Lower leg skin (tissue), 4 donors: ENCODE results near the gene APBA2. TPM values are rescaled to one million over a fixed set of nuclear protein-coding genes. Genes with fewer than 3 reads are reported as not detected.

ENCODE experiments used
- DNase-seq, 2 donors: peaks; one replicate each; pipeline ENCODE4 v3.0.0-alpha.2; 2019; ENCODE audit warnings: low spot score in 2 of 2
- H3K4me3 ChIP-seq: fragments of 200-600 bp; sonication (generic); 2 replicates; pipeline ENCODE4 v1.5.1; 2017; ENCODE audit warnings: mild to moderate bottlenecking, low read depth; ENCODE audit not compliant: poor library complexity, severe bottlenecking
- CTCF ChIP-seq, 3 donors: fragments of 450-650 bp; IDR thresholded peaks; one replicate each; pipeline ENCODE4 v1.5.1; 2016; ENCODE audit warnings: antibody characterized with exemption in 3 of 3, mild to moderate bottlenecking in 3 of 3, moderate library complexity in 2 of 3
- POLR2A ChIP-seq, 2 donors: fragments of 450-650 bp; IDR thresholded peaks; one replicate each; pipeline ENCODE4 v1.6.1; 2016 to 2017; ENCODE audit warnings: antibody characterized with exemption in 2 of 2, mild to moderate bottlenecking in 1 of 2, moderate library complexity in 1 of 2
- WGBS, 2 donors: methylation state at CpG; one replicate each; pipeline ENCODE4 v1.1.5; 2018; 5-methylcytosine and 5-hydroxymethylcytosine counted together
- intact Hi-C: fragments of 100-400 bp; cut with DNase I; formaldehyde crosslinking; loops from one replicate; pipeline ENCODE4 v1.15.0; 2023; ENCODE audit warnings: low total_unique reads
- total RNA-seq, 4 donors: library from RNA; depleted of rRNA; stranded (reverse); fragments of >200 nt; gene quantifications; one replicate each; pipeline ENCODE4 v1.1.0, GENCODE V29; 2016

Gene APBA2
- total RNA-seq, 4 donors from 2014 or later: 0.80 to 1.9 (median 1.6) TPM

DNA sequence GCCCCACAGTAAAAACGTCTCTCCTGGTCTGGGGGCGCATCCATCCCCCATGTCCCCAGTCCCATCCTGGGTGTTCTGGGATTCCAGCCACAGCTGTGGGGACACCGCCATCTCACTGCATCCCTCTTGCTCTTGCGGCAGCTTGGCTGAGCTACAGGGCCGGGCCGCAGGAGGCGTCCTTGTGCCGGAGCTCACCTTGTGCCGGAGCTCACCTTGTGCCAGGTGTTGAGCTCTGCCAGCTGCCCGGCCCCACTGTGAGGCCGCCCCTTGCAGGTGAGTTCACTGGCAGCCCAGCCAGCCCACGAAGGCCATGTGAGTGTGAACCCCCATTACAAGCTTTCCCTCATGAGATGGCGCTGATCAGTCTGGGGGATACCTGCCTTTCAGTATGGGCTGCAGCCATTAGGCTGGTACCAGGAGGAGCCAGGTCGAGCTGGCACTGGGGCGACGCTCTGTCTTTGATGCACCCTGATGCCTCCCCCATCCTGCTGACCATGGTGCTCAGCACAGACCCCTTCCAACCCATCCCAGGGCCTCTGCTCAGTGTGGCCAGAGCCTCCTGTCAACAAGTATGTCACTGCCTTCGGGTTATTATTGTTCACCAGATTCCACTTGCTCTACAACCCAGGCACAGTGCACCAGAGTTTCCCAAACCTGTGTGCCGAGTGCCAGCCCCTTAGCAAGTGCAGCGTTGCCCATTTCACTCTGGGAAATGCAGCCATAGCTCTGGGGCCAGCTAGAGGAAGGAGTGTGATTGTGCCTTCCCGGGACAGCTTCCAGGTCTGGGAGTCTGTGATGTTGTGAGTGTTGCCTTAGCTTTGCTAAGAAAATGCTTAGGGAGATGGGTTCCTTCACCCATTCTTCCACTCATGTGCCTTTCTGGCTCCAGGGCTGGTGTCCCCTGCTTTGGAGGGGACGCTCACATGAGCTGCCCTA, 105.7 kb downstream of the APBA2 start:
- DNase-seq: no peak
- WGBS, 2 donors: 81 to 90% methylated on average over 11 to 21 of the region's 21 CpGs
- no peak overlapping the region for H3K4me3 ChIP-seq
- TF ChIP-seq CTCF (IDR thresholded peaks at IDR 0.05) (no peak), POLR2A (IDR thresholded peaks at IDR 0.05) (no peak)
- intact Hi-C loops: no loop called here

GRCh38 chr15:28992336-28992864, 106.6 kb downstream of the APBA2 start:
- 68 to 77% methylated on average over 6 of the region's 6 CpGs for WGBS, 2 donors
- intact Hi-C loops: no loop called here
- no peak overlapping the region for H3K4me3 ChIP-seq
- DNase-seq: no peak
- no peak for TF ChIP-seq CTCF (IDR thresholded peaks at IDR 0.05)
- no peak for TF ChIP-seq POLR2A (IDR thresholded peaks at IDR 0.05)

DNA sequence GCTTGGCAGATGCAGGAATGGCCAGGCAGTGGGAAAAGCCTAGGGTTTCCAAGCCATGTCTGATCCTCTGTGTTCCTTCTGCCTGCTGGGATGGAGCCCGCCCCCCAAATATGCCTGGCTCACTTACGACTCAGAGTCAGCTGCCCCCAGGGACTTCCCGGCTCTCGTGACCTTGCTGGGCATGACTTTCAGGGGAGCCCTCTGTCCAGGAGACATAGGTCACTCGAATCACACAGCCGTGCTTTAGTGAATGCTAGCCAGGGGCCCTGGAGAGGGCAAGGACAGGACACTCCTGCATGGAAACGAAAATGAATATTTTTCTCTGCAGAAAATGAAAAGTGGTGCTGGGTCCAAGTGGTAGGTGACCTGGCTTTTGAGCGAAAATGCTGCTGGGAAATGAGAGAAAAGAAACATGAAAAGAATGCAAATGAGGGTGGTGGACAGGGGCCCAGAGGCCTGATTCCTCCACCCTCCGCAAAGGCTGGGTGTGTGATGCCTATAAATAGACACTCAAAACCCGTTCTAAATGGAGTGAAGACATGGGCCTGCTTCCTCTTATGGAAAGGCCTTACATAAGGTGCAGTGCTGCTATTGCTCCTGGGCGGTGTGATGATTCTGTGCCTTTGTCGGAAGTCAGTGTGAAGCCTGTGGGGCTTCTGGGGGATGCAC, 107.4 kb downstream of the APBA2 start:
- intact Hi-C loops: no loop called here
- DNase-seq: no peak

DNA sequence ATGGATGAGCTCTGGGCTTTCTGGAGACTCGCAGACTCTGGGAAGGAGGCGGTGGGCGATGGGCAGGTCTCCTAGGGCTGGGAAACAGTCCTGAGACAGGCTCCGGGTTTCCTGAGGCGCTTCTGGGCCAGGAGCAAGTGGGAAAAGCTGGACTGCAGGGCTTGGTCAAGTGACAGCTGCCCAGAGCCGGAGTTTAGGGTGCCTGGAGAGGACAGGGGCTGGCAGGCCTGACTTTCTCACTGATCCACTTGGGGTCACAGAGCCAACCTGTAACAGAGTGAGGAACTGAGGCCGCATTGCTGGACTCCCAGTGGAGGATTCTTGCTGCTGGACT, 107.9 kb downstream of the APBA2 start:
- 88 to 89% methylated on average over 7 of the region's 7 CpGs for WGBS, 2 donors
- DNase-seq: peak in 1 of 2 donors; percentile 75
- TF ChIP-seq POLR2A (IDR thresholded peaks at IDR 0.05) (no peak), CTCF (IDR thresholded peaks at IDR 0.05) (no peak)
- intact Hi-C loops: no loop called here
- H3K4me3 ChIP-seq: no peak overlapping the region

More for the DNA sequence above, 107.4 kb downstream of the APBA2 start:
- 58 to 66% methylated on average over 12 of the region's 12 CpGs for WGBS, 2 donors
- no peak overlapping the region for H3K4me3 ChIP-seq
- TF ChIP-seq POLR2A (IDR thresholded peaks at IDR 0.05) (no peak), CTCF (IDR thresholded peaks at IDR 0.05) (no peak)

GRCh38 chr15:28994142-28994830, 108.5 kb downstream of the APBA2 start:
- DNase-seq: no peak
- intact Hi-C loops: no loop called here
- WGBS, 2 donors: 79 to 80% methylated on average over 14 of the region's 14 CpGs
- no peak overlapping the region for H3K4me3 ChIP-seq
- no peak for TF ChIP-seq CTCF (IDR thresholded peaks at IDR 0.05)
- TF ChIP-seq POLR2A (IDR thresholded peaks at IDR 0.05): no peak
